22Rv1 (cell line): ENCODE measurements around the gene HBG2.

ENCODE experiments used
- ZFX ChIP-seq: fragments of 450-650 bp; IDR thresholded peaks from 2 replicates; pipeline ENCODE4 v1.6.1; 2017; ENCODE audit warnings: antibody characterized with exemption, borderline replicate concordance
- TF ChIP-seq, protein P1 (sequence below): fragments of 450-650 bp; IDR thresholded peaks from 2 replicates; pipeline ENCODE4 v1.5.1; 2017; ENCODE audit warnings: mild to moderate bottlenecking

DNA sequence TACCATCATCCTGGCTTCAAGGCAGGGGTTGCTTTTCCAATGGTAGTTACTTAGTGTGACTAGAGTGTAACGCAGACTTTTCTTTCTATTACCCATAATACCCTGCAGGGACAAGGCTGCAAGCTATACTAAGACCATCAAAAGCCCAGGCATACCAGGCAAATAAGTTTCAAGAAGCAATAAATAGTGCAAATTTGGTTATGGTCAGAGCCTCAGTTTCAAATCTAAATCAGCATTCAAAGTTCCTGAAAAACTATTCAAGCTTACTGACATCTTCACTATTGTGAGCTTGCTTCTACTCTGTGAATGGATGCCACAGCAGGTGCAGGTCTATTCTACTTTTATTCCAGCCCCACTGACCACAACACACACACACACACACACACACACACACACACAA is 25.2 kb downstream of the HBG2 start:
- TF ChIP-seq, protein P1, sequence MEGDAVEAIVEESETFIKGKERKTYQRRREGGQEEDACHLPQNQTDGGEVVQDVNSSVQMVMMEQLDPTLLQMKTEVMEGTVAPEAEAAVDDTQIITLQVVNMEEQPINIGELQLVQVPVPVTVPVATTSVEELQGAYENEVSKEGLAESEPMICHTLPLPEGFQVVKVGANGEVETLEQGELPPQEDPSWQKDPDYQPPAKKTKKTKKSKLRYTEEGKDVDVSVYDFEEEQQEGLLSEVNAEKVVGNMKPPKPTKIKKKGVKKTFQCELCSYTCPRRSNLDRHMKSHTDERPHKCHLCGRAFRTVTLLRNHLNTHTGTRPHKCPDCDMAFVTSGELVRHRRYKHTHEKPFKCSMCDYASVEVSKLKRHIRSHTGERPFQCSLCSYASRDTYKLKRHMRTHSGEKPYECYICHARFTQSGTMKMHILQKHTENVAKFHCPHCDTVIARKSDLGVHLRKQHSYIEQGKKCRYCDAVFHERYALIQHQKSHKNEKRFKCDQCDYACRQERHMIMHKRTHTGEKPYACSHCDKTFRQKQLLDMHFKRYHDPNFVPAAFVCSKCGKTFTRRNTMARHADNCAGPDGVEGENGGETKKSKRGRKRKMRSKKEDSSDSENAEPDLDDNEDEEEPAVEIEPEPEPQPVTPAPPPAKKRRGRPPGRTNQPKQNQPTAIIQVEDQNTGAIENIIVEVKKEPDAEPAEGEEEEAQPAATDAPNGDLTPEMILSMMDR: no peak
- TF ChIP-seq ZFX: no peak
